ENCODE results near the gene DLG5. TPM values are rescaled to one million over a fixed set of nuclear protein-coding genes. Genes with fewer than 3 reads are reported as not detected.

Gene DLG5
- polyA plus RNA-seq, 1 of the 3 experiments (the other 2 are of a cell fraction): 31.3 TPM

- TF ChIP-seq RCOR1 (IDR thresholded peaks at IDR 0.05; ENCODE audit: low read length): no peak
- no peak for TF ChIP-seq MXI1 (IDR thresholded peaks at IDR 0.05; ENCODE audit: low read depth, low read length)
Observed at GRCh38 chr10:77804371-77804770, 122.2 kb downstream of the DLG5 start (continued).

GRCh38 chr10:77801474-77802161 is 124.9 kb downstream of the DLG5 start:
- Histone ChIP-seq H3K79me2 (ENCODE audit: insufficient read depth) (no peaks in the 10 kb centered on the region), H3K36me3 (replicated peaks in 1 of 2; ENCODE audit: control insufficient read depth in 1 of 2, insufficient read depth in 2 of 2, low read length in 1 of 2) (peaks cover 30 to 63% of the 10 kb centered on the region in 2 experiments), H3K4me3 (ENCODE audit: low read depth in 2 of 2, low read length in 1 of 2) (no peak overlapping the region), H3K9me2 (no peaks in the 10 kb centered on the region), H3K9ac (no peak overlapping the region), H3K27me3 (ENCODE audit: insufficient read depth) (no peaks in the 10 kb centered on the region), H4K20me1 (ENCODE audit: insufficient read depth) (no peaks in the 10 kb centered on the region), H3F3A (replicated peaks; ENCODE audit: insufficient read depth) (peaks cover 13% of the 10 kb centered on the region), H3K4me1 (ENCODE audit: control insufficient read depth in 1 of 2, insufficient read depth in 2 of 2, low read depth in 1 of 2, low read length in 1 of 2) (peaks cover 0 to 4% of the 10 kb centered on the region in 2 experiments; a peak in 1 of 4 replicates), H3K9me3 (no peaks in the 10 kb centered on the region), H3K27ac (ENCODE audit: low read depth in 2 of 2, low read length in 1 of 2) (0 out of 4 replicates have a peak overlapping the region, but pooled peaks of 1 of the 2 experiments have one; percentile 7), H3K4me2 (no peak overlapping the region), H2AFZ (ENCODE audit: low read depth) (no peak overlapping the region)
- ChIA-PET POLR2A (no interaction called here), CTCF (no interaction called here)
- WGBS (ENCODE audit: low lambda C conversion rate): 85% methylated on average over 14 of the region's 14 CpGs
- no peak for TF ChIP-seq FOSL2 (IDR thresholded peaks at IDR 0.05; ENCODE audit: borderline replicate concordance, low read depth)
- no peak for TF ChIP-seq REST (IDR thresholded peaks at IDR 0.05; ENCODE audit: low read depth, low read length)
- TF ChIP-seq SMC3 (IDR thresholded peaks at IDR 0.05; ENCODE audit: low read depth, low read length): no peak
- no peak for TF ChIP-seq TEAD4 (IDR thresholded peaks at IDR 0.05; ENCODE audit: borderline replicate concordance, insufficient read depth)
- no peak for TF ChIP-seq GABPA (IDR thresholded peaks at IDR 0.05; ENCODE audit: low read depth)
- TF ChIP-seq ELF1 (IDR thresholded peaks at IDR 0.05): no peak
- TF ChIP-seq NFIC (IDR thresholded peaks at IDR 0.05; ENCODE audit: borderline replicate concordance): no peak
- TF ChIP-seq JUND (IDR thresholded peaks at IDR 0.05): no peak
- DNase-seq: no peak

DNA sequence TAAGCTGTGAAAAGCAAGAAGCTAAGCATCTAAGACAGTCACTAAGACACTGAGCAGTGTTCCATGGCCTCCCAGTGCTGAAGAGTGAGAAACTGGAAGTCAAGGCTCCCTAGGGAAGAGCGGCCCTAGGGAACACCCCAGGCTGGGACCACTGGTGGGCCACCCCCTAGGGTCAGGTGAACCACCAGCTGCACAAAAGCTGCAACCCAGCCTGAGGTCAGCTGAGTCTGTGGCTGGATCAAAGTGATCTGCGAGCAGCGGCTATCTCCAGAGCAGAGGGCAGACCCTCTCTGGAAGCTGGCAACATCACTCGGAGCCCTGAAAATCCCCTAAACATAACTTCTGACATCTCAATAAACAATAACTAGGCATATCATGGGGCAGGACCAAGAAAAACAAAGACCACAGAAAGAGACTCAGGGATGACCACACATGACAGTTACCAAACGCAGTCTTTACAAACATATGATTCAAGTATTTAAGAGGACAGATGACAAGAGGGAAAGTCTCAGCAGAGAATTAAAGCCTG is 125.8 kb downstream of the DLG5 start:
- DNase-seq: no peak
- Histone ChIP-seq H3K4me2 (no peak overlapping the region), H3K9me3 (no peaks in the 10 kb centered on the region), H3K4me3 (ENCODE audit: low read depth in 2 of 2, low read length in 1 of 2) (no peak overlapping the region), H4K20me1 (ENCODE audit: insufficient read depth) (no peaks in the 10 kb centered on the region), H3K36me3 (replicated peaks in 1 of 2; ENCODE audit: control insufficient read depth in 1 of 2, insufficient read depth in 2 of 2, low read length in 1 of 2) (peaks cover 30 to 63% of the 10 kb centered on the region in 2 experiments), H3K79me2 (ENCODE audit: insufficient read depth) (no peaks in the 10 kb centered on the region), H3K27me3 (ENCODE audit: insufficient read depth) (no peaks in the 10 kb centered on the region), H3K27ac (ENCODE audit: low read depth in 2 of 2, low read length in 1 of 2) (no peak overlapping the region), H3K9ac (no peak overlapping the region), H2AFZ (ENCODE audit: low read depth) (no peak overlapping the region), H3F3A (replicated peaks; ENCODE audit: insufficient read depth) (peaks cover 13% of the 10 kb centered on the region), H3K9me2 (no peaks in the 10 kb centered on the region), H3K4me1 (ENCODE audit: control insufficient read depth in 1 of 2, insufficient read depth in 2 of 2, low read depth in 1 of 2, low read length in 1 of 2) (peaks cover 0 to 4% of the 10 kb centered on the region in 2 experiments; a peak in 1 of 4 replicates)
- ChIA-PET POLR2A (no interaction called here), CTCF (interaction anchor here (1.0 kb wide), 1 partner anchor 44 kb away, joined by 3 read pairs; no protein-coding TSS in a partner anchor)
- 94% methylated on average over 5 of the region's 5 CpGs for WGBS (ENCODE audit: low lambda C conversion rate)
- TF ChIP-seq, protein P1, sequence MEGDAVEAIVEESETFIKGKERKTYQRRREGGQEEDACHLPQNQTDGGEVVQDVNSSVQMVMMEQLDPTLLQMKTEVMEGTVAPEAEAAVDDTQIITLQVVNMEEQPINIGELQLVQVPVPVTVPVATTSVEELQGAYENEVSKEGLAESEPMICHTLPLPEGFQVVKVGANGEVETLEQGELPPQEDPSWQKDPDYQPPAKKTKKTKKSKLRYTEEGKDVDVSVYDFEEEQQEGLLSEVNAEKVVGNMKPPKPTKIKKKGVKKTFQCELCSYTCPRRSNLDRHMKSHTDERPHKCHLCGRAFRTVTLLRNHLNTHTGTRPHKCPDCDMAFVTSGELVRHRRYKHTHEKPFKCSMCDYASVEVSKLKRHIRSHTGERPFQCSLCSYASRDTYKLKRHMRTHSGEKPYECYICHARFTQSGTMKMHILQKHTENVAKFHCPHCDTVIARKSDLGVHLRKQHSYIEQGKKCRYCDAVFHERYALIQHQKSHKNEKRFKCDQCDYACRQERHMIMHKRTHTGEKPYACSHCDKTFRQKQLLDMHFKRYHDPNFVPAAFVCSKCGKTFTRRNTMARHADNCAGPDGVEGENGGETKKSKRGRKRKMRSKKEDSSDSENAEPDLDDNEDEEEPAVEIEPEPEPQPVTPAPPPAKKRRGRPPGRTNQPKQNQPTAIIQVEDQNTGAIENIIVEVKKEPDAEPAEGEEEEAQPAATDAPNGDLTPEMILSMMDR (IDR thresholded peaks at IDR 0.05): no peak
- TF ChIP-seq REST (IDR thresholded peaks at IDR 0.05; ENCODE audit: low read depth, low read length) (no peak), RAD21 (IDR thresholded peaks at IDR 0.05; ENCODE audit: low read length) (no peak), TEAD4 (IDR thresholded peaks at IDR 0.05; ENCODE audit: borderline replicate concordance, insufficient read depth) (no peak), EZH2phosphoT487 (IDR thresholded peaks at IDR 0.05; ENCODE audit: borderline replicate concordance, low read depth) (no peak)
- TF ChIP-seq, protein P2, sequence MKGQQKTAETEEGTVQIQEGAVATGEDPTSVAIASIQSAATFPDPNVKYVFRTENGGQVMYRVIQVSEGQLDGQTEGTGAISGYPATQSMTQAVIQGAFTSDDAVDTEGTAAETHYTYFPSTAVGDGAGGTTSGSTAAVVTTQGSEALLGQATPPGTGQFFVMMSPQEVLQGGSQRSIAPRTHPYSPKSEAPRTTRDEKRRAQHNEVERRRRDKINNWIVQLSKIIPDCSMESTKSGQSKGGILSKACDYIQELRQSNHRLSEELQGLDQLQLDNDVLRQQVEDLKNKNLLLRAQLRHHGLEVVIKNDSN (IDR thresholded peaks at IDR 0.05; ENCODE audit: borderline replicate concordance, low read depth): no peak
